Stimulated activated CD4-positive, alpha-beta T cell treated with anti-CD3 and anti-CD28 coated beads, Interleukin-15, amount 100 ng/mL, for 1 hour (primary cell): Measurements from ENCODE around the gene PRKAR1B.

Source experiments
- DNase-seq, 2 donors: peaks; one replicate each; pipeline ENCODE4 v3.0.0-alpha.2; 2020; ENCODE audit warnings: low read depth in 1 of 2, low spot score in 1 of 2

PRKAR1B gene

GRCh38 chr7:725223-726005, 1.7 kb downstream of the PRKAR1B start:
- no peak for DNase-seq

- no peak for DNase-seq
Observed at GRCh38 chr7:724298-724697, 2.8 kb downstream of the PRKAR1B start.

- DNase-seq, result no peak
Observed at GRCh38 chr7:723541-723940, 3.5 kb downstream of the PRKAR1B start.

- no peak for DNase-seq
Observed at GRCh38 chr7:721619-722248, 5.3 kb downstream of the PRKAR1B start.

GRCh38 chr7:716636-717035, 10.4 kb downstream of the PRKAR1B start:
- no peak for DNase-seq

GRCh38 chr7:716222-716621, 10.9 kb downstream of the PRKAR1B start:
- no peak for DNase-seq

GRCh38 chr7:714251-714671, 12.8 kb downstream of the PRKAR1B start:
- DNase-seq, result no peak

- DNase-seq, result no peak
Observed at GRCh38 chr7:713488-714230, 13.4 kb downstream of the PRKAR1B start.

- no peak for DNase-seq
Observed at GRCh38 chr7:713139-713457, 14.0 kb downstream of the PRKAR1B start.

GRCh38 chr7:712381-713138, 14.5 kb downstream of the PRKAR1B start:
- DNase-seq, result no peak

- DNase-seq, result no peak
Observed at GRCh38 chr7:711922-712380, 15.1 kb downstream of the PRKAR1B start.

- DNase-seq, result no peak
Observed at GRCh38 chr7:711093-711921, 15.8 kb downstream of the PRKAR1B start.

- DNase-seq, result no peak
Observed at GRCh38 chr7:710161-710560, 16.9 kb downstream of the PRKAR1B start.

GRCh38 chr7:707296-708000, 19.6 kb downstream of the PRKAR1B start:
- DNase-seq, result no peak

GRCh38 chr7:706721-707120, 20.4 kb downstream of the PRKAR1B start:
- no peak for DNase-seq

GRCh38 chr7:703049-703448, 24.0 kb downstream of the PRKAR1B start:
- DNase-seq, result no peak

- no peak for DNase-seq
Observed at GRCh38 chr7:701086-701671, 25.9 kb downstream of the PRKAR1B start.

- no peak for DNase-seq
Observed at GRCh38 chr7:699476-700170, 27.5 kb downstream of the PRKAR1B start.
